Activated T-cell treated with anti-CD3 and anti-CD28 coated beads, Interleukin-2, amount 50 U/mL, for 4 hours (primary cell): ENCODE data around the gene CACNA1H. TPM values are rescaled to one million over a fixed set of nuclear protein-coding genes. Genes with fewer than 3 reads are reported as not detected.
"Not testable (repeated sequence)": the region's sequence is repeated elsewhere in the genome, so short reads cannot be mapped to it uniquely, and the experiment has no call there.

Source experiments
- ATAC-seq, 2 donors: fragments of 200-7000 bp; cut with Tn5 transposase; one replicate each; pipeline ENCODE4 v1.10.0; 2021
- DNase-seq: peaks from one replicate; pipeline ENCODE4 v3.0.0-alpha.2; 2020
- H3K27me3 Mint-ChIP-seq: one replicate; pipeline ENCODE4 v1.8.0; 2021; ENCODE audit warnings: low read depth, mixed read lengths
- H3K36me3 Mint-ChIP-seq: one replicate; pipeline ENCODE4 v1.8.0; 2022; ENCODE audit warnings: mixed read lengths; ENCODE audit not compliant: insufficient read depth
- H3K4me1 Mint-ChIP-seq: one replicate; pipeline ENCODE4 v1.8.0; 2021; ENCODE audit warnings: low read depth, mixed read lengths
- H3K4me3 Mint-ChIP-seq: one replicate; pipeline ENCODE4 v1.8.0; 2021; ENCODE audit warnings: mild to moderate bottlenecking, moderate library complexity, mixed read lengths
- H3K9me3 Mint-ChIP-seq: one replicate; pipeline ENCODE4 v1.8.0; 2021; ENCODE audit warnings: mixed read lengths
- total RNA-seq, 3 donors: library from RNA; stranded (reverse); gene quantifications; one replicate each; pipeline ENCODE4 v1.2.1, GENCODE V29; 2021

Gene CACNA1H
- total RNA-seq, 3 donors from 2014 or later: 0.34 to 0.51 (median 0.41) TPM

GRCh38 chr16:1189455-1189854 is 36.5 kb downstream of the CACNA1H start:
- no peak for DNase-seq
- H3K27me3 Mint-ChIP-seq: peaks cover 7% of the 10 kb centered on the region
- no peak for ATAC-seq

GRCh38 chr16:1190789-1191188 is 37.9 kb downstream of the CACNA1H start:
- ATAC-seq, DNase-seq: not testable (repeated sequence)

More at GRCh38 chr16:1189455-1189854, 36.5 kb downstream of the CACNA1H start:
- H3K9me3 Mint-ChIP-seq: no peaks in the 10 kb centered on the region
- no peak overlapping the region for H3K4me3 Mint-ChIP-seq
- H3K36me3 Mint-ChIP-seq: no peaks in the 10 kb centered on the region
- H3K4me1 Mint-ChIP-seq: no peaks in the 10 kb centered on the region

GRCh38 chr16:1192384-1193073 is 39.6 kb downstream of the CACNA1H start:
- Mint-ChIP-seq H3K4me1 (peaks cover 3% of the 10 kb centered on the region), H3K4me3 (no peak overlapping the region), H3K9me3 (no peaks in the 10 kb centered on the region), H3K27me3 (peaks cover 7% of the 10 kb centered on the region), H3K36me3 (no peaks in the 10 kb centered on the region)
- DNase-seq (no peak), ATAC-seq (no peak)

More at GRCh38 chr16:1190789-1191188, 37.9 kb downstream of the CACNA1H start:
- not testable (repeated sequence) for H3K36me3 Mint-ChIP-seq, H3K4me3 Mint-ChIP-seq, H3K27me3 Mint-ChIP-seq, H3K9me3 Mint-ChIP-seq, H3K4me1 Mint-ChIP-seq

GRCh38 chr16:1193143-1193824 is 40.4 kb downstream of the CACNA1H start:
- Mint-ChIP-seq H3K9me3 (no peaks in the 10 kb centered on the region), H3K36me3 (no peaks in the 10 kb centered on the region), H3K4me3 (no peak overlapping the region), H3K4me1 (peaks cover 3% of the 10 kb centered on the region), H3K27me3 (peaks cover 7% of the 10 kb centered on the region)
- ATAC-seq (no peak), DNase-seq (no peak)

- no peaks in the 10 kb centered on the region for H3K36me3 Mint-ChIP-seq
- no peak for ATAC-seq
- no peak overlapping the region for H3K4me3 Mint-ChIP-seq
- no peak for DNase-seq
- no peaks in the 10 kb centered on the region for H3K9me3 Mint-ChIP-seq
- H3K27me3 Mint-ChIP-seq: peaks cover 4% of the 10 kb centered on the region
- peaks cover 3% of the 10 kb centered on the region for H3K4me1 Mint-ChIP-seq
These were observed 41.1 kb downstream of the CACNA1H start for GRCh38 chr16:1193825-1194581.

GRCh38 chr16:1194665-1195392 is 41.9 kb downstream of the CACNA1H start:
- peak; percentile 17 for DNase-seq
- peak; percentile 52 to 63 for ATAC-seq
- Mint-ChIP-seq H3K36me3 (no peaks in the 10 kb centered on the region), H3K4me1 (peaks cover 3% of the 10 kb centered on the region), H3K27me3 (peaks cover 2% of the 10 kb centered on the region), H3K4me3 (no peak overlapping the region), H3K9me3 (no peaks in the 10 kb centered on the region)

- ATAC-seq: no peak
- no peaks in the 10 kb centered on the region for H3K36me3 Mint-ChIP-seq
- no peaks in the 10 kb centered on the region for H3K9me3 Mint-ChIP-seq
- peaks cover 2% of the 10 kb centered on the region for H3K27me3 Mint-ChIP-seq
- no peak for DNase-seq
- H3K4me3 Mint-ChIP-seq: no peak overlapping the region
- peaks cover 3% of the 10 kb centered on the region for H3K4me1 Mint-ChIP-seq
These were observed 42.4 kb downstream of the CACNA1H start for GRCh38 chr16:1195393-1195666.

- Mint-ChIP-seq H3K9me3 (no peaks in the 10 kb centered on the region), H3K4me3 (no peak overlapping the region), H3K27me3 (peaks cover 2% of the 10 kb centered on the region), H3K36me3 (no peaks in the 10 kb centered on the region), H3K4me1 (peaks cover 3% of the 10 kb centered on the region)
- ATAC-seq (no peak), DNase-seq (no peak)
These were observed 43.6 kb downstream of the CACNA1H start for GRCh38 chr16:1196494-1196893.

GRCh38 chr16:1197237-1197866 is 44.4 kb downstream of the CACNA1H start:
- H3K4me3 Mint-ChIP-seq: no peak overlapping the region

GRCh38 chr16:1198194-1198593 is 45.3 kb downstream of the CACNA1H start:
- no peaks in the 10 kb centered on the region for H3K27me3 Mint-ChIP-seq
- DNase-seq (no peak), ATAC-seq (no peak)
- H3K4me1 Mint-ChIP-seq: peaks cover 3% of the 10 kb centered on the region
- H3K36me3 Mint-ChIP-seq: no peaks in the 10 kb centered on the region
- no peak overlapping the region for H3K4me3 Mint-ChIP-seq
- no peaks in the 10 kb centered on the region for H3K9me3 Mint-ChIP-seq

More at GRCh38 chr16:1197237-1197866, 44.4 kb downstream of the CACNA1H start:
- ATAC-seq (no peak), DNase-seq (no peak)
- Mint-ChIP-seq H3K27me3 (peaks cover 2% of the 10 kb centered on the region), H3K36me3 (no peaks in the 10 kb centered on the region), H3K9me3 (no peaks in the 10 kb centered on the region), H3K4me1 (peaks cover 3% of the 10 kb centered on the region)

- ATAC-seq, H3K27me3 Mint-ChIP-seq, H3K36me3 Mint-ChIP-seq, H3K4me3 Mint-ChIP-seq, DNase-seq, H3K4me1 Mint-ChIP-seq, H3K9me3 Mint-ChIP-seq: not testable (repeated sequence)
These were observed 45.9 kb downstream of the CACNA1H start for GRCh38 chr16:1198671-1199346.

GRCh38 chr16:1199347-1200013 is 46.6 kb downstream of the CACNA1H start:
- no peak for DNase-seq
- H3K36me3 Mint-ChIP-seq: no peaks in the 10 kb centered on the region
- no peaks in the 10 kb centered on the region for H3K9me3 Mint-ChIP-seq
- ATAC-seq: no peak
- H3K4me1 Mint-ChIP-seq: peaks cover 3% of the 10 kb centered on the region
- H3K4me3 Mint-ChIP-seq: no peak overlapping the region
- H3K27me3 Mint-ChIP-seq: no peaks in the 10 kb centered on the region

- H3K36me3 Mint-ChIP-seq: no peaks in the 10 kb centered on the region
- H3K27me3 Mint-ChIP-seq: no peaks in the 10 kb centered on the region
- H3K4me1 Mint-ChIP-seq: peaks cover 3% of the 10 kb centered on the region
- no peak overlapping the region for H3K4me3 Mint-ChIP-seq
- no peak for DNase-seq
- no peaks in the 10 kb centered on the region for H3K9me3 Mint-ChIP-seq
- ATAC-seq: no peak
These were observed 47.2 kb downstream of the CACNA1H start for GRCh38 chr16:1200014-1200627.
